Retinal pigment epithelial cell (primary cell): ENCODE measurements around the gene TMEM154.

Source experiments
- DNase-seq: peaks from one replicate; pipeline ENCODE4 v3.0.0-alpha.2; 2010; ENCODE audit warnings: low read depth
- H3K4me3 ChIP-seq: 2 replicates; pipeline ENCODE4 v1.5.1; 2011; ENCODE audit warnings: mild to moderate bottlenecking, low read length, control low read depth, moderate library complexity
- CTCF ChIP-seq: conservative IDR thresholded peaks from 2 replicates; pipeline ENCODE4 v1.5.1; 2011; ENCODE audit warnings: low read depth, low read length, control low read depth, inconsistent platforms

Gene TMEM154

DNA sequence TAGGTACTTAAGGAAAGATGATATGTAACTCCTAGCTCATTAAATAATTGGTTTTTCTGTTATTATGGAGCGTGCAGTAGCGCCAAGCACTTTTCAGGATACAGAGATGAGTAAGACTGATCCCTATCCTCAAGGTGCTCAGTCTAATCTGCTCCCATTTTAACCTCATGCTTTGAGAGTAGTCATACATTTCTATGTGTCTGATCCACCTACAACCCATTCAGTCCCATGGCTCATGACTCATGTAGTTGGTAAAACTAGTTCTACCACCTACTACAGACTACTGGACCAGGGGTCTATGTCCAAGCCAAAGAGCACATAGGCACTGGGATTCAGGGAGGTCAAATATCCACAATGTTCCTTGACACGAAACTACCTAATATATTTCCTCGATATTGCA lies 60.8 kb downstream of the TMEM154 start:
- TF ChIP-seq CTCF, result no peak
- no peak for DNase-seq
- H3K4me3 ChIP-seq, result no peak overlapping the region

- H3K4me3 ChIP-seq, result no peak overlapping the region
- no peak for DNase-seq
- no peak for TF ChIP-seq CTCF
These were observed 63.0 kb downstream of the TMEM154 start for GRCh38 chr4:152616804-152617203.

DNA sequence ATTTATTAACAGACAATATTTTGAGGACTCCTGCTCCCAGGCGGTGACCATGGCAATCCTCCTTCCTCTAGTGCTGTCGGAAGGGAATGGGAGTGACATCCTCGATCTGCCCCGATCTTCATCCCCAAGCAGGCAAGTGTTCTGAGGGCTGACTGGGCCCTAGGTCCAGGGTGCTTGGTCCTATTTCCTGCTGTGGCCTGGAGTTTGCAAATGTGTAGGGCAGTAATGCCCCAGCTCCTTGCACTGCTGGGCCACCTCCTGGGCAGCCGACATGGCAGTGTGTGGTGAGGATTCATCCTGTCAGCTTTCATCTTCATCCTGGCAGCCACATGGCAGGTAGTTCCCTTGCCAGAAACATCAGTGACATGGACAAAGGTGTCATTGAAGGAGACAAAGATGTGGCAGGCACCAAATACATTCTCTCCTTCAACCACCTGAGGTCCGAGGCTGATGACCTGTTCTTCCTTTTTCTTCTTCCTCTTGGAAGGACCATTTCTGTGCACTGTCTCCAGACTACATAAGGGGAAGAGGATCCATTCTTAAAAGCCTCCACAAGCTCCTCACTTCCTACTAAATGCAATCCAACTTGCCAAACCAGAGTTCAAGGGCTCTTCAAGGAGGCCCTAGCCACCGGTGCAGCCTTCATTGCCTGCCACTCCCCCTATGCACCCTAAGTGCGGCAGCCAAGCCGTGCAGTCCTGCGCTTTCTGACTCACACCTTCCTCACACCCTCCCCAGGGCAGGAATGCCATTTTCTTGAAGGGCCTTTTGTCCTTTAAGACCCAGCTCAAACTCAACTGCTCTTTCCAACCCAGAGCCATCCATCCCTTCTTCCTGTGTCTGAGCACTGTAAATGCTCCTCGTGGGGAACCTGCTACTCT lies 65.7 kb downstream of the TMEM154 start:
- DNase-seq, result no peak
- no peak for TF ChIP-seq CTCF
- no peak overlapping the region for H3K4me3 ChIP-seq

GRCh38 chr4:152613351-152613750 lies 66.4 kb downstream of the TMEM154 start:
- DNase-seq, result no peak
- H3K4me3 ChIP-seq, result no peak overlapping the region
- TF ChIP-seq CTCF, result no peak

DNA sequence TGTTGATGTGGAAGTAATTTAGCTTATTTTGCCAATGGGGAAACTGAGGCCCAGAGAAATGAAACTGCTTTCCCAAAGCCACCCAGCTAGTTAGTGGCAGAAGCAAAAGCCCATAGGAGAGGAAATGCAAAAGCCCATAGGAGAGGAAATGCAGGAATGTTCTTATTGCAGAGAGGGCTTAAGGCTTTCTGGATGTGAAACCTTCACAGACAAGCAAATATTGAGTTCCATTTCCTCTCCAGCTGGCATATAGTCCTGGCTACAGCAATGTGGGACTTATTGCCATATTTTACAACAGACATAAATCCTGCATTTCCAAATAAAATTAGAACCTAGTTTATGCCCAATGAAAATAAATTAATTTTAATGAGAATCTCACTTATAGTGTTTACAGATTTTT lies 69.7 kb downstream of the TMEM154 start:
- no peak overlapping the region for H3K4me3 ChIP-seq
- no peak for DNase-seq
- TF ChIP-seq CTCF, result no peak

DNA sequence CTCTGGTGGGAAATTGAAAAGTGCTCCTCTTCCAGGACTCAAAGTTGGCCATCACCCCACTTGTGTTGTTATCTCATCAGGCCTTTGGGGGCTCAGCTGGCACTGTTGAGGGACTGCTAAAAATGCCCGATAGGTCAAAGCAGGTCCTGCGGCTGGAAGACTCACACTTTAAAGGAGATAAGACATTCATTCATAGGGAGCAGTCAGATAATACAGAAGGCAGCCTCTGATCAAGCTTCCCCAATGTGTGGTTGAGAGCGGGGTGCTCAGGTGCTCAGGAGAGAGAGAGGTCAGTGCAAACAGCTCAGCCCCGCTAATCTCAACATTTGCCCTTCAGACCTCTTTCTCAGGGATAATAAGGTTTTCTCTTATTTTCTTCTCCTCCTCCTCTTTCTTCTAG lies 70.3 kb downstream of the TMEM154 start:
- no peak for TF ChIP-seq CTCF
- no peak for DNase-seq
- no peak overlapping the region for H3K4me3 ChIP-seq

GRCh38 chr4:152607178-152607577 lies 72.6 kb downstream of the TMEM154 start:
- H3K4me3 ChIP-seq, result no peak overlapping the region
- no peak for TF ChIP-seq CTCF
- no peak for DNase-seq
